Neuron (in vitro differentiated cells): Measurements from ENCODE around the gene KIF18B.

Source experiments
- H2AFZ ChIP-seq: one replicate; pipeline ENCODE4 v1.6.1; 2013; ENCODE audit warnings: low read depth, mild to moderate bottlenecking, inconsistent platforms, low read length, moderate library complexity
- H3K27me3 ChIP-seq: one replicate; pipeline ENCODE4 v1.6.1; 2013; ENCODE audit warnings: low read length; ENCODE audit not compliant: insufficient read depth
- H3K36me3 ChIP-seq: one replicate; pipeline ENCODE4 v1.6.1; 2013; ENCODE audit warnings: low read length; ENCODE audit not compliant: insufficient read depth
- H3K4me1 ChIP-seq: one replicate; pipeline ENCODE4 v1.6.1; 2013; ENCODE audit warnings: low read length; ENCODE audit not compliant: insufficient read depth
- H3K4me3 ChIP-seq: 2 replicates; pipeline ENCODE4 v1.5.1; 2013; ENCODE audit warnings: mild to moderate bottlenecking, low read length, moderate library complexity
- H3K9me3 ChIP-seq: one replicate; pipeline ENCODE4 v1.6.1; 2013; ENCODE audit warnings: low read length

Gene KIF18B

GRCh38 chr17:44894642-44895041 is 52.9 kb downstream of the KIF18B start:
- no peak overlapping the region for H3K4me3 ChIP-seq
- peaks cover 34% of the 10 kb centered on the region for H3K36me3 ChIP-seq
- no peaks in the 10 kb centered on the region for H3K9me3 ChIP-seq

GRCh38 chr17:44892250-44892649 is 55.3 kb downstream of the KIF18B start:
- Histone ChIP-seq H2AFZ (no peak overlapping the region), H3K36me3 (peaks cover 52% of the 10 kb centered on the region), H3K4me1 (no peaks in the 10 kb centered on the region), H3K9me3 (no peaks in the 10 kb centered on the region), H3K4me3 (no peak overlapping the region), H3K27me3 (no peaks in the 10 kb centered on the region)

More at GRCh38 chr17:44894642-44895041, 52.9 kb downstream of the KIF18B start:
- Histone ChIP-seq H3K27me3 (no peaks in the 10 kb centered on the region), H3K4me1 (peaks cover 4% of the 10 kb centered on the region), H2AFZ (no peak overlapping the region)

GRCh38 chr17:44889003-44889402 is 58.6 kb downstream of the KIF18B start:
- no peak overlapping the region for H2AFZ ChIP-seq
- H3K36me3 ChIP-seq = peaks cover 68% of the 10 kb centered on the region
- H3K27me3 ChIP-seq = no peaks in the 10 kb centered on the region
- H3K4me1 ChIP-seq = no peaks in the 10 kb centered on the region
- no peak overlapping the region for H3K4me3 ChIP-seq
- no peaks in the 10 kb centered on the region for H3K9me3 ChIP-seq

GRCh38 chr17:44887971-44888954 is 59.3 kb downstream of the KIF18B start:
- H3K9me3 ChIP-seq = no peaks in the 10 kb centered on the region
- no peaks in the 10 kb centered on the region for H3K27me3 ChIP-seq
- H3K36me3 ChIP-seq = peaks cover 71% of the 10 kb centered on the region
- H2AFZ ChIP-seq = no peak overlapping the region
- no peak overlapping the region for H3K4me3 ChIP-seq
- H3K4me1 ChIP-seq = no peaks in the 10 kb centered on the region

- H3K9me3 ChIP-seq = no peaks in the 10 kb centered on the region
- peaks cover 76% of the 10 kb centered on the region for H3K36me3 ChIP-seq
- no peaks in the 10 kb centered on the region for H3K4me1 ChIP-seq
- no peak overlapping the region for H2AFZ ChIP-seq
- no peaks in the 10 kb centered on the region for H3K27me3 ChIP-seq
- H3K4me3 ChIP-seq = no peak overlapping the region
Measured at GRCh38 chr17:44887016-44887415, 60.6 kb downstream of the KIF18B start.

- Histone ChIP-seq H3K4me3 (no peak overlapping the region), H3K36me3 (peaks cover 83% of the 10 kb centered on the region), H3K27me3 (no peaks in the 10 kb centered on the region), H3K4me1 (no peaks in the 10 kb centered on the region), H3K9me3 (no peaks in the 10 kb centered on the region), H2AFZ (no peak overlapping the region)
Measured at GRCh38 chr17:44884941-44885340, 62.6 kb downstream of the KIF18B start.

GRCh38 chr17:44881145-44881544 is 66.4 kb downstream of the KIF18B start:
- no peak overlapping the region for H3K4me3 ChIP-seq
- no peaks in the 10 kb centered on the region for H3K9me3 ChIP-seq
- H3K4me1 ChIP-seq = no peaks in the 10 kb centered on the region
- peaks cover 84% of the 10 kb centered on the region for H3K36me3 ChIP-seq
- H3K27me3 ChIP-seq = no peaks in the 10 kb centered on the region
- no peak overlapping the region for H2AFZ ChIP-seq

GRCh38 chr17:44880062-44880461 is 67.5 kb downstream of the KIF18B start:
- no peak overlapping the region for H2AFZ ChIP-seq
- no peaks in the 10 kb centered on the region for H3K27me3 ChIP-seq
- H3K9me3 ChIP-seq = no peaks in the 10 kb centered on the region
- no peaks in the 10 kb centered on the region for H3K4me1 ChIP-seq
- no peak overlapping the region for H3K4me3 ChIP-seq
- H3K36me3 ChIP-seq = peaks cover 82% of the 10 kb centered on the region

- peaks cover 81% of the 10 kb centered on the region for H3K36me3 ChIP-seq
- no peaks in the 10 kb centered on the region for H3K27me3 ChIP-seq
- H2AFZ ChIP-seq = no peak overlapping the region
- no peaks in the 10 kb centered on the region for H3K9me3 ChIP-seq
- H3K4me1 ChIP-seq = no peaks in the 10 kb centered on the region
- H3K4me3 ChIP-seq = no peak overlapping the region
Measured at GRCh38 chr17:44879376-44879775, 68.2 kb downstream of the KIF18B start.

- Histone ChIP-seq H3K9me3 (no peaks in the 10 kb centered on the region), H3K36me3 (peaks cover 80% of the 10 kb centered on the region), H3K4me1 (no peaks in the 10 kb centered on the region), H3K4me3 (no peak overlapping the region), H2AFZ (no peak overlapping the region), H3K27me3 (no peaks in the 10 kb centered on the region)
Measured at GRCh38 chr17:44878627-44879221, 68.8 kb downstream of the KIF18B start.

GRCh38 chr17:44877121-44877520 is 70.5 kb downstream of the KIF18B start:
- Histone ChIP-seq H3K4me3 (no peak overlapping the region), H2AFZ (no peak overlapping the region), H3K36me3 (peaks cover 78% of the 10 kb centered on the region), H3K27me3 (no peaks in the 10 kb centered on the region), H3K4me1 (no peaks in the 10 kb centered on the region), H3K9me3 (no peaks in the 10 kb centered on the region)

- no peak overlapping the region for H2AFZ ChIP-seq
- H3K4me1 ChIP-seq = no peaks in the 10 kb centered on the region
- peaks cover 73% of the 10 kb centered on the region for H3K36me3 ChIP-seq
- H3K9me3 ChIP-seq = no peaks in the 10 kb centered on the region
- H3K27me3 ChIP-seq = no peaks in the 10 kb centered on the region
- H3K4me3 ChIP-seq = no peak overlapping the region
Measured at GRCh38 chr17:44875761-44876160, 71.8 kb downstream of the KIF18B start.
